Body of pancreas (tissue), 4 donors: Measurements from ENCODE around the gene XRCC5. TPM values are rescaled to one million over a fixed set of nuclear protein-coding genes. Genes with fewer than 3 reads are reported as not detected.
A peak's percentile ranks its signal among the peaks of the same experiment; 100 is the strongest.

Source experiments
- ATAC-seq: fragments of 150-250 bp; one replicate; pipeline ENCODE4 v1.9.1; 2016
- DNase-seq, 4 donors: peaks; one replicate each; pipeline ENCODE4 v3.0.0-alpha.2; 2019
- H3K27ac ChIP-seq, 4 donors: fragments of 200-600 bp; sonication (generic); 1 replicate in 3 of 4; 2 replicates in 1 of 4; pipeline versions ENCODE4 v1.5.1 to v1.6.1; 2016 to 2019; ENCODE audit warnings: mild to moderate bottlenecking in 1 of 4, mixed read lengths in 1 of 4, moderate library complexity in 1 of 4
- H3K27me3 ChIP-seq, 2 donors: fragments of 200-600 bp; sonication (generic); one replicate each; pipeline ENCODE4 v1.6.0; 2016; ENCODE audit warnings: mild to moderate bottlenecking in 1 of 2
- H3K36me3 ChIP-seq, 2 donors: fragments of 200-600 bp; sonication (generic); replicated peaks in 1 of 2; 2 replicates each; pipeline ENCODE4 v1.5.1; 2016; ENCODE audit warnings: low read depth in 2 of 2; ENCODE audit not compliant: insufficient read depth in 1 of 2
- H3K4me1 ChIP-seq: fragments of 200-600 bp; sonication (generic); one replicate; pipeline ENCODE4 v1.6.0; 2016
- H3K4me3 ChIP-seq, 2 donors: fragments of 200-600 bp; sonication (generic); 1 replicate in 1 of 2; 2 replicates in 1 of 2; pipeline ENCODE4 v1.5.1; 2016 to 2019
- H3K9me3 ChIP-seq, 3 donors: fragments of 200-600 bp; sonication (generic); 1 replicate in 2 of 3; 2 replicates in 1 of 3; pipeline ENCODE4 v1.5.1; 2016
- CTCF ChIP-seq, 7 experiments: fragments of 450-650 bp in 4 of 7; fragments of 200-600 bp in 3 of 7; sonication (generic) in 3 of 7; IDR thresholded peaks; one replicate each; pipeline ENCODE4 v1.5.1; 2016 to 2019; ENCODE audit warnings: antibody characterized with exemption in 7 of 7
- POLR2A ChIP-seq, 3 donors: fragments of 450-650 bp; IDR thresholded peaks; one replicate each; pipeline ENCODE4 v1.6.1; 2016; ENCODE audit warnings: antibody characterized with exemption in 3 of 3, mild to moderate bottlenecking in 2 of 3
- WGBS, 2 donors: methylation state at CpG; one replicate each; pipeline ENCODE4 v1.1.5; 2017; 5-methylcytosine and 5-hydroxymethylcytosine counted together
- intact Hi-C: fragments of 100-400 bp; cut with DNase I; formaldehyde crosslinking; loops from one replicate; pipeline ENCODE4 v1.15.1; 2023
- total RNA-seq, 2 donors: library from RNA; depleted of rRNA; stranded (reverse); fragments of >200 nt; gene quantifications; one replicate each; pipeline ENCODE4 v1.1.0, GENCODE V29; 2016

The XRCC5 gene
- total RNA-seq, 2 donors from 2014 or later, result 74.2 to 74.7 TPM

DNA sequence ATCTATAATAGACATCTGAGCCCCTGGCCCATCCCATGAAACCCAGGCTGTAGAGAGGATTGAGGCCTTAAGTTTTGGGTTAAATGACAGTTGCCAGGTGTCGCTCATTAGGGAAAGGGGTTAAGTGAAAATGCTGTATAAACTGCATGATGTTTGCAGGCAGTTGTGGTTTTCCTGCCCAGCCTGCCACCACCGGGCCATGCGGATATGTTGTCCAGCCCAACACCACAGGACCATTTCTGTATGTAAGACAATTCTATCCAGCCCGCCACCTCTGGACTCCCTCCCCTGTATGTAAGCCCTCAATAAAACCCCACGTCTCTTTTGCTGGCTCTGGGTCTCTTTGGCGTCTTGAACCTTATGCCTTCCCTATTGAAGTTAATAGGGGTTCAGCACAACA is 110.7 kb downstream of the XRCC5 start:
- Histone ChIP-seq H3K27me3 (no peaks in the 10 kb centered on the region), H3K9me3 (no peaks in the 10 kb centered on the region), H3K4me3 (no peak overlapping the region), H3K4me1 (peaks cover 6% of the 10 kb centered on the region), H3K27ac (no peak overlapping the region), H3K36me3 (no peaks in the 10 kb centered on the region)
- no peak for ATAC-seq
- intact Hi-C loops, result no loop called here
- WGBS, 2 donors, result 76 to 95% methylated on average over 6 of the region's 6 CpGs
- TF ChIP-seq CTCF (IDR thresholded peaks at IDR 0.05), result no peak
- no peak for TF ChIP-seq POLR2A (IDR thresholded peaks at IDR 0.05)
- DNase-seq, result no peak

- Histone ChIP-seq H3K4me3 (no peak overlapping the region), H3K27ac (no peak overlapping the region), H3K27me3 (no peaks in the 10 kb centered on the region), H3K9me3 (no peaks in the 10 kb centered on the region), H3K4me1 (no peaks in the 10 kb centered on the region), H3K36me3 (no peaks in the 10 kb centered on the region)
- ATAC-seq, result no peak
- 80 to 85% methylated on average over 4 of the region's 4 CpGs for WGBS, 2 donors
- DNase-seq, result no peak
- intact Hi-C loops, result no loop called here
- TF ChIP-seq CTCF (IDR thresholded peaks at IDR 0.05) (no peak), POLR2A (IDR thresholded peaks at IDR 0.05) (no peak)
These were observed 111.8 kb downstream of the XRCC5 start for GRCh38 chr2:216220976-216221375.

GRCh38 chr2:216221811-216222210 is 112.7 kb downstream of the XRCC5 start:
- H3K27ac ChIP-seq, result no peak overlapping the region
- no peaks in the 10 kb centered on the region for H3K4me1 ChIP-seq
- DNase-seq (no peak), ATAC-seq (no peak)
- no peak overlapping the region for H3K4me3 ChIP-seq
- TF ChIP-seq CTCF (IDR thresholded peaks at IDR 0.05) (no peak), POLR2A (IDR thresholded peaks at IDR 0.05) (no peak)
- intact Hi-C loops, result no loop called here
- WGBS, 2 donors, result 33 to 79% methylated on average over 1 of the region's 1 CpG
- H3K36me3 ChIP-seq, result no peaks in the 10 kb centered on the region
- no peaks in the 10 kb centered on the region for H3K27me3 ChIP-seq
- no peaks in the 10 kb centered on the region for H3K9me3 ChIP-seq

DNA sequence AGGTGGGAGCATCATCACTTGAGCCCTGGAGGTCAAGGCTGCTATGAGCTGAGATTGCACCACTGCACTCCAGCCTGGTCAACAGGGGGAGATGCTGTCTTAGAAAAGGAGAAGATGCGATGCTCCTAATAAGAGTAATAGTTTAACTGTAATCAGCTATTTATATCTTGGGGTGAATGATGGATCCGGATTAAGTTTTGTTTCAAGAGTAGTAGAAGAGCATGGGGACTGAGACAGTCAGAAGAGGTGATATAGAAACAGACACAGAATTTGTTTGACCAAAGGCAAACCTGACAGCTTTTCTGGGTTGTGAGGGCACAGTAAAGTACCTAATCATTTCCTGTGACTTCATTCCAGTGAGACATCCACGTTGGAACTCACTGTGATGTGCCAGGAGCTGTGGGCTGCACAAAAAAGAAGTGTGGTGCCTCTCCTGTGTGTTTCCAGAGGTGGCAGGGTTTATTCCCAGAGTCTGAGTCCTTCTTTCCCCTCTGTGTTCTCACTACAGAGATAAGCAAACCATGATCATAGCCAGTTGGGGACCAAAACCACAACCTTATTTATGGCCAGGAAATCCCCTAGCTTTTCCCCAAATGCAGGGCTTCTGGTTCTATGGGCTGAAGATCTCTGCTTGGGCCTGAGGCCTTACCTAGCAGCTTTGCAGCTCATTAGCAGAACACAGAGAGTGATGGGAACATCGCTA is 113.7 kb downstream of the XRCC5 start:
- no peaks in the 10 kb centered on the region for H3K36me3 ChIP-seq
- H3K9me3 ChIP-seq, result no peaks in the 10 kb centered on the region
- no peak for ATAC-seq
- H3K4me3 ChIP-seq, result no peak overlapping the region
- DNase-seq, result no peak
- H3K27me3 ChIP-seq, result no peaks in the 10 kb centered on the region
- no peaks in the 10 kb centered on the region for H3K4me1 ChIP-seq
- H3K27ac ChIP-seq, result no peak overlapping the region
- 53 to 57% methylated on average over 4 of the region's 4 CpGs for WGBS, 2 donors
- intact Hi-C loops, result no loop called here
- TF ChIP-seq POLR2A (IDR thresholded peaks at IDR 0.05), result no peak
- peak in 1 of 7 experiments; percentile 7 for TF ChIP-seq CTCF (IDR thresholded peaks at IDR 0.05)

- Histone ChIP-seq H3K4me3 (no peak overlapping the region), H3K27ac (no peak overlapping the region), H3K4me1 (no peaks in the 10 kb centered on the region), H3K9me3 (no peaks in the 10 kb centered on the region), H3K36me3 (no peaks in the 10 kb centered on the region), H3K27me3 (no peaks in the 10 kb centered on the region)
- 88 to 92% methylated on average over 1 of the region's 1 CpG for WGBS, 2 donors
- ATAC-seq (no peak), DNase-seq (no peak)
- intact Hi-C loops, result no loop called here
- TF ChIP-seq POLR2A (IDR thresholded peaks at IDR 0.05) (no peak), CTCF (IDR thresholded peaks at IDR 0.05) (no peak)
These were observed 115.2 kb downstream of the XRCC5 start for GRCh38 chr2:216224388-216224787.
